Stimulated activated naive CD8-positive, alpha-beta T cell treated with anti-CD3 and anti-CD28 coated beads, Interleukin-15, Interleukin-2, amounts not matched to agents 100 U/mL and 50 U/mL, for 24 hours (primary cell): ENCODE data around the gene UGT1A1.

Source experiments
- ATAC-seq: fragments of 150-1000 bp; cut with Tn5 transposase; one replicate; pipeline ENCODE4 v1.10.0; 2021
- DNase-seq: peaks from one replicate; pipeline ENCODE4 v3.0.0; 2021

The UGT1A1 gene

DNA sequence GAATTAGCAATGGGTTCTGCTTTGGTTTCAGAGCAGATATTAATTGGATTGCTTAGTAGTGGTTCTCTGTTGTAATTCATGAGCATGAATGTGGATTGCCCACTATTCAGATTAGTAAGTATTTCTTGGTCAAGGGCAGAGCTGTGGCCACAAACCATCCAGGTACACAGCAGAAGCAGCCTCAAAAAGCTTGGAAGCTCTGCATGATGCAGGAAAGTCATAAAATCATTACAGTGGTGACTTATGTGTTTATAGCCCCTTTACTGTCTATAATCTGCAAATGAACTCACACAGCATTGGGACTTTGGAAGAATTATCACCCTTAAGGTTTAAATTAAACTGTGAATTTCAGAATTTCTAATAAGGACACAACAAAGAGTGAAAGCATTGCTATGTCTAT lies 1.9 kb upstream of the UGT1A1 start:
- ATAC-seq, result no peak
- DNase-seq, result no peak

DNA sequence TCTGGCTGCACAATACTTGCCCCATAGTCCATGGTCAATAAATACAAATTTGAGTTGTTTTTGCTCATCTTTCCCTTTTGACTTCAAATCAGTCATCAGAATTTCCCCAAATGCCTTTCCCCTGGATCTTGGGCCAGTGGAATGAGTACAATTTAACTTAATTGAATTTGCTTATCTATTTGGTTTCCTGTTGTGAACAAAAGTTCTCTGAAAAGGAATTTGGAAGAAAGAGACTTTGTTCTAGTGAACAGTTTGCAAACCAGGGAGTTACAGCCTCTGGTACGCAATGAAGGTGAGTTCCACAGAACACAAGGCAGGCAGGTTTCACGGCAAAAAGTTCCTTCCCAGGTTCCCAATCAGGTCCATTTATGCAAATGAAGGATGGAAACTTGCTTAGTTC lies 1.2 kb upstream of the UGT1A1 start:
- no peak for DNase-seq
- ATAC-seq, result no peak

- DNase-seq, result no peak
- no peak for ATAC-seq
Observed at GRCh38 chr2:233761040-233761769, 1.1 kb downstream of the UGT1A1 start.

GRCh38 chr2:233764264-233764663 lies 4.2 kb downstream of the UGT1A1 start:
- no peak for ATAC-seq
- DNase-seq, result no peak

GRCh38 chr2:233764761-233765160 lies 4.7 kb downstream of the UGT1A1 start:
- ATAC-seq (no peak), DNase-seq (no peak)

- no peak for ATAC-seq
- DNase-seq, result no peak
Observed at GRCh38 chr2:233766416-233766815, 6.3 kb downstream of the UGT1A1 start.

GRCh38 chr2:233768076-233768475 lies 8.0 kb downstream of the UGT1A1 start:
- DNase-seq, result no peak
- ATAC-seq, result no peak

DNA sequence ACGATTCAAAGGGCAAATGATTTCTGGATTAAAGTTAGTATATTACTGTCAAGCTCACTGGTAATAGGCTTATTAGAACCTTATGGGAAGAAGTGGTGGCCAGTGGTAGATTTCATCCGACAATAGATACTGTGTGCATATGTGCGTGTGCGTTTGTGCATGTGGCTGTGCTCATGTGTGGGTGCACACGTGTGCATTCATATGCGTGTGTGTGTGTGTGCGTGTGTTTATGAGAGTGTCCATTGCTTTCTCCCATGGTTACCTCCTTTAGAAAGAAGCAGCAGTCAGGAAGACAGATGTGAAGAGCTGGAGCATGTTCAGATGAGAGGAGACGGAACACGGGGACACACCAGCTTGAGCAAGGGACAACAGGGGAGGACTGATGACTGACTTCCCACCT lies 9.2 kb downstream of the UGT1A1 start:
- ATAC-seq (no peak), DNase-seq (no peak)

- no peak for DNase-seq
- ATAC-seq, result no peak
Observed at GRCh38 chr2:233772153-233772552, 12.1 kb downstream of the UGT1A1 start.

- DNase-seq (no peak), ATAC-seq (no peak)
Observed at GRCh38 chr2:233772583-233772982, 12.5 kb downstream of the UGT1A1 start.

DNA sequence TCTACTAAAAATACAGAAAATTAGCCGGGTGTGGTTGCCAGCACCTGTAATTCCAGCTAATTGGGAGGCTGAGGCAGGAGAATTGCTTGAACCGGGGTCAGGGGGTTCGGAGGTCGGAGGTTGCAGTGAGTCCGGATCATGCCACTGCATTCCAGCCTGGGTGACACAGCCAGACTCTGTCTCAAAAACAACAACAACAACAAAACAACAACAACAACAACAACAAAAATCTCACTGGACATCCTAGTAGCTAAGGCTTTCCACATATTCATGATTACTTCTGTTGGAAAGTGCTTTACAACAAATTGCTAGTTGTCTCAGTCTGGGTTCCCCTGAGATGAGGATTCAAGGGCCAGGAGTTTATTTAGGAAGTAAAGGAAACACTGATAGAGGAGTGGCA lies 13.8 kb downstream of the UGT1A1 start:
- no peak for ATAC-seq
- DNase-seq, result no peak

- ATAC-seq, result no peak
- DNase-seq, result no peak
Observed at GRCh38 chr2:233775414-233775813, 15.3 kb downstream of the UGT1A1 start.

- DNase-seq (no peak), ATAC-seq (no peak)
Observed at GRCh38 chr2:233778030-233778429, 18.0 kb downstream of the UGT1A1 start, which contains the start of gene MROH2A. Gene MROH2A (plus strand): TSS chr2:233778330. CDS start chr2:233779359, 1,029 bp downstream.

GRCh38 chr2:233779722-233780121 lies 19.7 kb downstream of the UGT1A1 start:
- DNase-seq, result no peak
- no peak for ATAC-seq

DNA sequence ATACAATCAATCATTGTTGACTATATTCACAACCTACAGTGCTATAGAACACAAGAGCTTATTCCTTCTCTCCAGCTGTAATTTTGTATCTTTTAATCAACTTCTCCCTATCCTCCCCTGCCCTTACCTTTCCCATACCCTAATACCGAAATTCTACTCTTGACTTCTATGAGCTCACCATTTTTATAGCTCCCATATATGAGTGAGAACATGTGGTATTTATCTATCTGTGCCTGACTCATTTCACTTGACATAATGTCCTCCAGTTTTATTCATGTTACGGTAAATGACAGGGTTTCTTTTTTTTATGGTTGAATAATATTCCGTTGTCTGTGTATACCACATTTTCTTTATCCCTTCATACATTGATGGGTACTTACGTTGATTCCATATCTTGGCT lies 20.7 kb downstream of the UGT1A1 start:
- no peak for DNase-seq
- ATAC-seq, result no peak

- DNase-seq, result no peak
- peak; percentile 32 for ATAC-seq
Observed at GRCh38 chr2:233789554-233789953, 29.5 kb downstream of the UGT1A1 start.

DNA sequence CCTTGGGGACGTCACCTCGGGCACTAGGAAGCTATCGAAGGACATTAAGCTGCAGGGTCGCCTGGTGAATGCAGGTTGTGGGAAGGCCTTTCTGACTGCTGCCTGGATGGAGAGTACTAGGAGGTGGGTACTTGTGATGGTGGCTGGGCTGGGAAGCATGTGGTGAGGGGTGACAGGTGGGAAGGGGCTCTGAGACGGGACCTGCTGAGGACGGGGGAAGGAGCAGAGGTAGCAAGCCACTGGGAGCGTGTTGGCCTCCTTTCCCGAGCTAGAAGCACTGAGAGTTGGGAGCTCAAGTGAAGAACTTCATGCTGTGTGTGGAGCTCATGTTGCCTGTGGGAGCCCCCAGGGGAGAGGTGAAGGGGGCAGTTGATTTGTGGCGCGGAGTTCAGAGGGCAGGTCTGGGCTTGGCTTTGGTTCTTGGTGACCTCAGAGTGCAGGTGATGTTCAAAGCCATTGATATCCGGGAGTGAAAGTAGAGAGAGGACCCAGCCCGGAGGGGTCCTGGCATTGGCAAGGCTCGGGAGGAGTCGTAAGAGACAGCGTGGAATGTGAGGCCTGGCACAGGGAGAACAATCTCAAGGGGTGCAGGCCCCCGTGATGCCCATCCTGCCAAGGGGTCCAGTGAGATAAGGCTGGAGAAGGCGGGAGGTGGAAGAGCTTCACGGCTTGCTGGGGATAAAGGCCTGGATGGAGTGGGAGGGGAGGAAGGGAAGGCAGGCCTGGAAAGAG lies 31.2 kb downstream of the UGT1A1 start:
- DNase-seq (no peak), ATAC-seq (no peak)

DNA sequence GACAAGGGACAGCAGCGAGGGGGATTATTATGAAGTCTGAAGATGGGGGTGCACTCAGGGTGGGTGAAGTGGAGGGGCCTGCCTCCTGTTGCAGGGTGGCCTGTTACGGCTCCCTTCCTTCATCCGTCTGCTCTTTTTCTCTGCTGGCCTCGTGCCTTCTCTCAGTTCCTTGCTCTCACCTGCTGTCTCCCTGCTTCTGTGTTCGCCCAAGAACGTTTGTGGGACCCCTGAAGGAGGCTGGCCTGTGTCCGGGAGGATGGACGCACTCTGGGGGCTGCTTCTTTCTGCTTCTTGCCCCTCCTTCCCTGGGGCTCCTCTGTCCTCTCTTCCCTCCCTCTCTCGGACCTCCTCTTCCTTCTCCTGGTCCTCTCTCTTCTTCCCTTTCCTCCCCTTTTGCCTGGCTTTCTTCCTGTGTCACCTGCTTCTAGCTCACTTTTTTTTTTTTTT lies 31.8 kb downstream of the UGT1A1 start:
- DNase-seq (no peak), ATAC-seq (no peak)

DNA sequence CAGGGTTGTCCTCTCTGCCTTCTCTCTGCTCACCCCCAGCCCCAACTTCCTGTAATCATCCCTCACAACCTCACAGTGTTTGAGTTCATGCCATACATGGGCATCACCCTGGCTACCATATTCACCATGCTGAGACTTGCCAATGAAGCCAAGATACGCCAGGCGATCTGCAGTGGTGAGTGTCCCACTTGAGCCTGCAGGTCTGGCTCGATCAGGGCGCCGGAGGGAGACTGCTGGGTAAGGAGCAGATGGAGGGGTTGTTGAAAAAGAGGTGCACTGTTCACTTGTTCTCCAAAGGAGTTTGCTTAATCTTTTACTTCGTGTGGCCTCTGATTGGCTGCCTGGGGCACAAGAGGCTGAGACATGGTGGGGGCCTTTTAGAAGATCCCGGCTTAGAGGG lies 32.6 kb downstream of the UGT1A1 start:
- no peak for DNase-seq
- no peak for ATAC-seq

DNA sequence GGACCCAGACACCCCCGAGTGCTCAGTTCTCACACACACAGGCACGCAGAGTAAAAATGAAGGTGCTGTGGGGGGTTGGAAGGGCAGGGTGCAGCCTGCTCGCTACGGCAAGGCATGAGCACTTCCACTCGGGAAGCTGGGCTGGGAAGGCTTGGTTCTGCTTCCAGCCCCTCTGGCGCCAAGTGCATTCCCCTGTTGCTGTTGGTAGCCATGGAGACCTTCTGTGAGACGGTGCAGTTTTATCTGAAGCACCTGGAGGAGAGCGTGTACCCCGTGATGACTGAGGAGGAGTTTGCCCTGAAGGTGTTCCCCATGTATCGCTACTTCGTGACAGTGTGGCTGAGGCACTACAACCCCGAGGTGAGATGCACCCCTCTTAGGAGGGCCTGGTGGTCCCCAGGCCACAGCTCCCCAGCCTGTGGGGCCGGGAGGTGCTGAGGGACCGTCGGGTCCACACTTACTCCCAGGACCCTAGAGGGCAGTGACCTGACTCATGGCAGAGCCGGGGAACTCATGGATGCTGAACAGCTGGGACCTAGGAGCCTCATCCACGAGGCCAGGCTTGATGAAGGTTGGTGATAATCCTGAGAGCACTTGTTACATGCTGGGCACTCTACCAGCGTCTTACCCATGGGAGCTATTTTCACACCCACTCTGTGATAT lies 33.5 kb downstream of the UGT1A1 start:
- ATAC-seq (no peak), DNase-seq (no peak)

- DNase-seq, result no peak
- no peak for ATAC-seq
Observed at GRCh38 chr2:233794128-233794658, 34.1 kb downstream of the UGT1A1 start.

DNA sequence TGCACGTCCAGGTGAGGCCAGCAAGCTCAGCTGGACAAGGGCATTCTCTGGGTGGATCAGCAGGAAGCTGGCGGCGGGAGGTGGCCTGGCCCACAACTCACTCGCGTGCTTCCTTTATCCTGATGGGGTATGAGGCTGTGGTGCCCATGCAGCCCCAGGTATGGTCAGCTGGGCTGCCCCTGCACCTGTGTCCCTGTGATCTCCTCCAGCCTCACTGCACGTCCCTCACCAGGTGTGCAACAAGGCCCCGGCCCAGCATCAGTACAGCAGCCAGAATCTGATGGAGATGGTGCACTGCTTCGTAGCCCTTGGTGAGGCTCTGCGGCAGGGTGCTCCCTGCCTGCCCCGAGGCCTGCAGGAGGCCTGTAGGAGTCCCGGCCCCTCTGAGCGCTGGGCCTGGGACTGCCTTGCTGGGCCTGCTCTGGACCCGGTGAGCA lies 35.7 kb downstream of the UGT1A1 start:
- DNase-seq (no peak), ATAC-seq (no peak)

- no peak for DNase-seq
- ATAC-seq, result no peak
Observed at GRCh38 chr2:233796254-233796653, 36.2 kb downstream of the UGT1A1 start.
